IMR-90 (cell line): ENCODE results near the gene ZBTB25. TPM values are rescaled to one million over a fixed set of nuclear protein-coding genes. Genes with fewer than 3 reads are reported as not detected.

Source experiments
- ATAC-seq: fragments of 200-7000 bp; cut with Tn5 transposase; 2 replicates; pipeline ENCODE4 v1.9.1; 2020; ENCODE audit warnings: low read depth, mild to moderate bottlenecking, moderate library complexity
- BruUV-seq: library from RNA; stranded (reverse); fragments of 400-500 nt; replicated peaks from 2 replicates; lab custom pipeline; 2021; lab: Mats Ljungman, UMichigan
- CTCF ChIA-PET: fragments of 300-600 bp; formaldehyde crosslinking; extraction: SDS; loops from one replicate; lab custom pipeline; 2021; ENCODE audit warnings: antibody characterized with exemption; lab: Yijun Ruan, JAX
- POLR2A ChIA-PET: fragments of 300-600 bp; sonication (Branson Sonifier 250); formaldehyde crosslinking; loops from one replicate; lab custom pipeline; 2022; ENCODE audit warnings: antibody characterized with exemption; ENCODE audit not compliant: unreplicated experiment; lab: Charles Lee
- DNase-seq: peaks from one replicate; pipeline ENCODE4 v3.0.0; 2013
- H2AFZ ChIP-seq: replicated peaks from 2 replicates; pipeline ENCODE3; 2013; ENCODE audit warnings: low read length, mild to moderate bottlenecking; ENCODE audit not compliant: poor library complexity
- H2AK5ac ChIP-seq: 2 replicates; pipeline ENCODE4 v1.6.1; 2013; ENCODE audit warnings: low read depth, low read length, inconsistent platforms
- H2AK9ac ChIP-seq: replicated peaks from 2 replicates; pipeline ENCODE3; 2013; ENCODE audit warnings: mild to moderate bottlenecking, low read depth, low read length, moderate library complexity; ENCODE audit not compliant: poor library complexity
- H2BK120ac ChIP-seq: 2 replicates; pipeline ENCODE4 v1.6.1; 2013; ENCODE audit warnings: low read depth, low read length, inconsistent platforms
- H2BK15ac ChIP-seq: 3 replicates; pipeline ENCODE4 v1.6.1; 2013; ENCODE audit warnings: low read depth, low read length, inconsistent platforms
- H2BK20ac ChIP-seq: 2 replicates; pipeline ENCODE4 v1.6.1; 2013; ENCODE audit warnings: low read depth, mild to moderate bottlenecking, inconsistent platforms, low read length, moderate library complexity
- H2BK5ac ChIP-seq: 2 replicates; pipeline ENCODE4 v1.6.1; 2013; ENCODE audit warnings: mild to moderate bottlenecking, low read depth, low read length, inconsistent platforms; ENCODE audit not compliant: poor library complexity, severe bottlenecking
- H3K14ac ChIP-seq: replicated peaks from 2 replicates; pipeline ENCODE4 v1.6.1; 2013; ENCODE audit warnings: low read depth, low read length, inconsistent platforms
- H3K18ac ChIP-seq: 2 replicates; pipeline ENCODE4 v1.6.1; 2013; ENCODE audit warnings: low read depth, low read length, control low read depth
- H3K23ac ChIP-seq: 2 replicates; pipeline ENCODE4 v1.6.1; 2013; ENCODE audit warnings: low read depth, low read length, inconsistent platforms
- H3K27ac ChIP-seq: 2 replicates; pipeline ENCODE4 v1.5.1; 2013; ENCODE audit warnings: mild to moderate bottlenecking, control low read depth, low read length; ENCODE audit not compliant: insufficient read depth
- H3K27me3 ChIP-seq: 2 replicates; pipeline ENCODE4 v1.6.1; 2013; ENCODE audit warnings: low read length; ENCODE audit not compliant: control insufficient read depth, insufficient read depth
- H3K36me3 ChIP-seq: 2 replicates; pipeline ENCODE4 v1.6.1; 2013; ENCODE audit warnings: low read length, mixed read lengths; ENCODE audit not compliant: control insufficient read depth, insufficient read depth
- H3K4ac ChIP-seq: 2 replicates; pipeline ENCODE4 v1.6.1; 2013; ENCODE audit warnings: low read depth, low read length, inconsistent platforms
- H3K4me1 ChIP-seq: 2 replicates; pipeline ENCODE4 v1.6.1; 2013; ENCODE audit warnings: low read length, mixed read lengths; ENCODE audit not compliant: control insufficient read depth, insufficient read depth
- H3K4me2 ChIP-seq: 2 replicates; pipeline ENCODE4 v1.6.1; 2013; ENCODE audit warnings: low read depth, mild to moderate bottlenecking, control low read depth, low read length, moderate library complexity
- H3K4me3 ChIP-seq: 2 replicates; pipeline ENCODE4 v1.5.1; 2013; ENCODE audit warnings: low read depth, mild to moderate bottlenecking, control low read depth, low read length, moderate library complexity; ENCODE audit not compliant: insufficient read depth
- H3K56ac ChIP-seq: 2 replicates; pipeline ENCODE4 v1.6.1; 2013; ENCODE audit warnings: low read length, inconsistent platforms; ENCODE audit not compliant: insufficient read depth; ENCODE audit errors: extremely low read depth
- H3K79me1 ChIP-seq, 2 experiments: 2 replicates each; pipeline ENCODE4 v1.6.1; 2013; ENCODE audit warnings: low read length in 2 of 2, inconsistent platforms in 1 of 2, low read depth in 1 of 2
- H3K9ac ChIP-seq: 2 replicates; pipeline ENCODE4 v1.6.1; 2013; ENCODE audit warnings: low read depth, low read length, control low read depth
- H3K9me1 ChIP-seq: 2 replicates; pipeline ENCODE4 v1.6.1; 2013; ENCODE audit warnings: low read length, inconsistent platforms; ENCODE audit not compliant: insufficient read depth
- H3K9me3 ChIP-seq: 2 replicates; pipeline ENCODE4 v1.6.1; 2013; ENCODE audit warnings: low read length; ENCODE audit not compliant: control insufficient read depth, insufficient read depth
- H4K20me1 ChIP-seq: 2 replicates; pipeline ENCODE4 v1.6.1; 2013; ENCODE audit warnings: low read length, inconsistent platforms; ENCODE audit not compliant: insufficient read depth
- H4K5ac ChIP-seq: 2 replicates; pipeline ENCODE4 v1.6.1; 2013; ENCODE audit warnings: mild to moderate bottlenecking, low read depth, low read length, control low read depth
- H4K8ac ChIP-seq, 2 experiments: 2 replicates each; pipeline ENCODE4 v1.6.1; 2013; ENCODE audit warnings: low read depth in 2 of 2, low read length in 2 of 2, control low read depth in 1 of 2, inconsistent platforms in 1 of 2
- H4K91ac ChIP-seq: 2 replicates; pipeline ENCODE4 v1.6.1; 2013; ENCODE audit warnings: low read depth, low read length, inconsistent platforms; ENCODE audit not compliant: insufficient read depth
- BHLHE40 ChIP-seq: fragments of 150-350 bp; IDR thresholded peaks from 2 replicates; pipeline ENCODE4 v1.6.1; 2016; ENCODE audit warnings: mild to moderate bottlenecking, low read depth, low read length
- CEBPB ChIP-seq: IDR thresholded peaks from 2 replicates; pipeline ENCODE4 v1.6.1; 2012; ENCODE audit warnings: low read depth, low read length, improper control_type of control experiment
- CHD1 ChIP-seq: IDR thresholded peaks from 2 replicates; pipeline ENCODE4 v1.6.1; 2012; ENCODE audit warnings: low read depth, low read length, improper control_type of control experiment
- CTCF ChIP-seq: conservative IDR thresholded peaks from 2 replicates; pipeline ENCODE4 v1.5.1; 2012; ENCODE audit warnings: mild to moderate bottlenecking, low read depth, low read length, improper control_type of control experiment
- ELK1 ChIP-seq: fragments of 150-350 bp; IDR thresholded peaks from 2 replicates; pipeline ENCODE4 v1.6.1; 2016; ENCODE audit warnings: low read depth, mild to moderate bottlenecking, low read length, moderate library complexity, borderline replicate concordance
- FOS ChIP-seq: fragments of 150-350 bp; IDR thresholded peaks from 2 replicates; pipeline ENCODE4 v1.6.1; 2016; ENCODE audit warnings: low read depth, low read length
- MAFK ChIP-seq: IDR thresholded peaks from 2 replicates; pipeline ENCODE4 v1.6.1; 2012; ENCODE audit warnings: low read depth, low read length, improper control_type of control experiment
- MAZ ChIP-seq: IDR thresholded peaks from 2 replicates; pipeline ENCODE4 v1.6.1; 2012; ENCODE audit warnings: low read depth, mild to moderate bottlenecking, low read length, improper control_type of control experiment, moderate library complexity, borderline replicate concordance
- MXI1 ChIP-seq: IDR thresholded peaks from 2 replicates; pipeline ENCODE4 v1.6.1; 2012; ENCODE audit warnings: low read depth, mild to moderate bottlenecking, low read length, moderate library complexity, borderline replicate concordance
- NFE2L2 ChIP-seq: fragments of 150-350 bp; IDR thresholded peaks from 2 replicates; pipeline ENCODE4 v1.6.1; 2016; ENCODE audit warnings: low read depth, mild to moderate bottlenecking, low read length
- POLR2A ChIP-seq: IDR thresholded peaks from 2 replicates; pipeline ENCODE4 v1.6.1; 2012; ENCODE audit warnings: mild to moderate bottlenecking, low read depth, low read length
- RAD21 ChIP-seq: IDR thresholded peaks from 2 replicates; pipeline ENCODE4 v1.6.1; 2012; ENCODE audit warnings: low read length, improper control_type of control experiment
- RCOR1 ChIP-seq: IDR thresholded peaks from 2 replicates; pipeline ENCODE4 v1.6.1; 2012; ENCODE audit warnings: mild to moderate bottlenecking, low read length, improper control_type of control experiment; ENCODE audit not compliant: insufficient replicate concordance
- RFX5 ChIP-seq: IDR thresholded peaks from 2 replicates; pipeline ENCODE4 v1.8.0; 2012; ENCODE audit warnings: low read depth, mild to moderate bottlenecking, low read length, moderate library complexity
- SMC3 ChIP-seq: fragments of 150-350 bp; IDR thresholded peaks from 2 replicates; pipeline ENCODE4 v1.6.1; 2016; ENCODE audit warnings: low read depth, mild to moderate bottlenecking, antibody characterized with exemption, low read length, moderate library complexity
- USF2 ChIP-seq: fragments of 150-350 bp; IDR thresholded peaks from 2 replicates; pipeline ENCODE4 v1.6.1; 2017; ENCODE audit warnings: mild to moderate bottlenecking, antibody characterized with exemption, low read length, low read depth
- WGBS, 2 experiments: methylation state at CpG; one replicate each; pipeline versions ENCODE4 v1.1.5 to v1.1.7; 2013; ENCODE audit warnings: missing lambda C conversion rate in 2 of 2; ENCODE audit not compliant: insufficient read length in 1 of 2; ENCODE audit errors: extremely low coverage in 2 of 2; 5-methylcytosine and 5-hydroxymethylcytosine counted together
- dilution Hi-C: fragments of 300-500 bp; cut with HindIII; formaldehyde crosslinking; loops from one replicate; pipeline ENCODE4 v1.14.3; 2018; ENCODE audit warnings: low sequenced_read_pairs; ENCODE audit not compliant: unreplicated experiment
- in situ Hi-C: fragments of 300-500 bp; cut with MboI; formaldehyde crosslinking; loops from 3 replicates; pipeline ENCODE4 v1.14.3; 2019; ENCODE audit warnings: low sequenced_read_pairs, inconsistent platforms, mixed read lengths
- intact Hi-C: fragments of 100-400 bp; cut with micrococcal nuclease; formaldehyde crosslinking; loops from 2 replicates; pipeline ENCODE4 v1.10.0; 2022
- polyA plus RNA-seq, 3 experiments: library from polyadenylated mRNA; depleted of rRNA; stranded (reverse); fragments of >200 nt; gene quantifications; 2 replicates each; pipeline ENCODE4 v1.2.3, GENCODE V29; 2012; ENCODE audit warnings: low replicate concordance in 1 of 3
- total RNA-seq: library from RNA; depleted of rRNA; stranded (reverse); fragments of >200 nt; gene quantifications from 2 replicates; pipeline ENCODE4 v1.2.3, GENCODE V29; 2012

The ZBTB25 gene
- total and polyA plus RNA-seq, 2 of the 4 experiments (the other 2 are of a cell fraction) = 4.4 to 6.6 TPM

- Histone ChIP-seq H2BK15ac (no peak overlapping the region), H3K18ac (no peak overlapping the region), H4K5ac (no peak overlapping the region), H3K9me3 (no peaks in the 10 kb centered on the region), H2BK20ac (no peak overlapping the region), H2BK5ac (no peak overlapping the region), H3K4ac (no peak overlapping the region), H2BK120ac (no peak overlapping the region), H4K91ac (no peak overlapping the region), H4K20me1 (no peaks in the 10 kb centered on the region), H3K36me3 (0 out of 2 replicates have a peak, but pooled peaks cover 1% of the 10 kb centered on the region), H2AK5ac (no peak overlapping the region), H3K79me1 (0 out of 4 replicates have a peak, but pooled peaks cover 0 to 2% of the 10 kb centered on the region in 2 experiments), H3K27me3 (no peaks in the 10 kb centered on the region), H3K9ac (no peak overlapping the region), H3K9me1 (no peaks in the 10 kb centered on the region), H3K4me2 (no peak overlapping the region), H4K8ac (no peak overlapping the region), H3K14ac (no peak overlapping the region), H3K4me1 (no peaks in the 10 kb centered on the region), H3K27ac (no peak overlapping the region), H3K4me3 (no peak overlapping the region), H2AK9ac (no peak overlapping the region), H2AFZ (no peak overlapping the region), H3K56ac (no peak overlapping the region), H3K23ac (no peak overlapping the region)
- no peak for DNase-seq
- BruUV-seq = no TSS peak
- no CpG with 5 or more reads among the region's 4 CpGs for WGBS, 2 experiments
- CTCF ChIA-PET = no interaction called here
- POLR2A ChIA-PET = no interaction called here
- ATAC-seq = no peak
- intact Hi-C loops = no loop called here
- dilution Hi-C loops = no loop called here
- in situ Hi-C loops = loop anchor here (25.0 kb wide), 1 partner anchor 462 kb away; no protein-coding TSS in a partner anchor
- TF ChIP-seq ELK1 (no peak), NFE2L2 (no peak), CEBPB (no peak), MXI1 (no peak), FOS (no peak), RCOR1 (no peak), MAFK (no peak), POLR2A (no peak), CTCF (no peak), MAZ (no peak), RFX5 (no peak), BHLHE40 (no peak), RAD21 (no peak), SMC3 (no peak), CHD1 (no peak), USF2 (no peak)
Measured at GRCh38 chr14:64474698-64475097, 28.9 kb downstream of the ZBTB25 start.
